ENCODE measurements around the gene AHNAK2. TPM values are rescaled to one million over a fixed set of nuclear protein-coding genes. Genes with fewer than 3 reads are reported as not detected.

Gene AHNAK2
- total and polyA plus RNA-seq, 2 of the 13 experiments (the other 11 are each of a cell fraction or from before 2014, with no cell fraction given): 0.11 to 0.18 TPM

DNA sequence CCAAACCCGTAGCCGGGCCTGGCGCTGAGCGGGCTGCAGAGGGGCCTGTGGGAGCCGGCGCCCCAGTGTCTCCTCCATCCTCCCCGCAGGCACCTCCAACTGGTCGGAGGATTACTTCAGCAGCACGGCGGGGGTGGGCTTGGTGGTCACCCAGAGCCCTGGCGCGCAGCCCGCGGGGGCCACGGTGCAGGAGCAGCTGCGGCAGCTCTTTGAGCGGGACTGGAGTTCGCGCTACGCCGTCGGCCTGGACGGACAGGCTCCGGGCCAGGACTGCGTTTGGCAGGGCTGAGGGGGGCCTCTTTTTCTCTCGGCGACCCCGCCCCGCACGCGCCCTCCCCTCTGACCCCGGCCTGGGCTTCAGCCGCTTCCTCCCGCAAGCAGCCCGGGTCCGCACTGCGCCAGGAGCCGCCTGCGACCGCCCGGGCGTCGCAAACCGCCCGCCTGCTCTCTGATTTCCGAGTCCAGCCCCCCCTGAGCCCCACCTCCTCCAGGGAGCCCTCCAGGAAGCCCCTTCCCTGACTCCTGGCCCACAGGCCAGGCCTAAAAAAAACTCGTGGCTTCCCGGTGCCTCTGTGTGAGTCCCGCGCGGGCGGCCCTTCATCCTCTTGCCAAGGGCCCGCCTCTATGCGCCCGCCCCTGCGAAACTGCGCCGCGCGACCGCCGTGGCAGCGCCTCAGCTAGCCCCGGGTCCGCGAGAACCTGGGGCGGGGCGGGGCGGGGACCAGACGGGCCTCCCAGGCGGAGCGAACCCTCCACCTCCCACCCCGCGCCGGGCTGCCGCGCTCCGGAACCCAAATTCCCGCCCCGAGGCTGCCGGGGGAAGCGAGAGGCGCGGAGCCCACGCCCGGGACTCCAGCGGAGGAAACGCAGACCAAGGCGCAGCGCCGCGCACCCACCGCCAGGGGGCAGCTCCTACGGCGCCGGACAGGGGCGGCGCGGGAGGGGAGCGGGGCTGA is 45.2 kb downstream of the AHNAK2 start (continued):
- TF ChIP-seq, protein P1, sequence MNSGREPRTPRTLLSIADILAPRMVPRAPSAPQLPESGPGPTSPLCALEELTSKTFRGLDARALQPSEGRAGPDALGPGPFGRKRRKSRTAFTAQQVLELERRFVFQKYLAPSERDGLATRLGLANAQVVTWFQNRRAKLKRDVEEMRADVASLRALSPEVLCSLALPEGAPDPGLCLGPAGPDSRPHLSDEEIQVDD (CRISPR knock-in tag; IDR thresholded peaks at IDR 0.05; ENCODE audit: borderline replicate concordance): no peak
- TF ChIP-seq ZNF232 (CRISPR knock-in tag; IDR thresholded peaks at IDR 0.05; ENCODE audit: borderline replicate concordance) (no peak), SUZ12 (IDR thresholded peaks at IDR 0.05; ENCODE audit: low read depth, low read length) (no peak), SOX13 (IDR thresholded peaks at IDR 0.05) (no peak), SOX13 (CRISPR knock-in tag; conservative IDR thresholded peaks at IDR 0.05 in 1 of 2, IDR thresholded peaks at IDR 0.05 in 1 of 2) (no peak), ZNF790 (CRISPR knock-in tag; IDR thresholded peaks at IDR 0.05; ENCODE audit: borderline replicate concordance) (no peak), HMGA1 (CRISPR knock-in tag; conservative IDR thresholded peaks at IDR 0.05) (no peak), TSC22D2 (CRISPR knock-in tag; IDR thresholded peaks at IDR 0.05; ENCODE audit: borderline replicate concordance) (no peak), NPAS2 (CRISPR knock-in tag; IDR thresholded peaks at IDR 0.05; ENCODE audit: borderline replicate concordance) (no peak), ZNF713 (CRISPR knock-in tag; IDR thresholded peaks at IDR 0.05) (no peak), SRSF9 (IDR thresholded peaks at IDR 0.05; ENCODE audit: borderline replicate concordance, insufficient read depth, low read depth, low read length, poor library complexity, severe bottlenecking) (no peak), KAT8 (CRISPR knock-in tag; IDR thresholded peaks at IDR 0.05) (no peak), SRY (CRISPR knock-in tag; IDR thresholded peaks at IDR 0.05) (no peak), ZNF598 (CRISPR knock-in tag; IDR thresholded peaks at IDR 0.05; ENCODE audit: borderline replicate concordance) (no peak), HNRNPLL (IDR thresholded peaks at IDR 0.05; ENCODE audit: low read depth, low read length, poor library complexity, severe bottlenecking) (peak; percentile 63)
- TF ChIP-seq, protein P2, sequence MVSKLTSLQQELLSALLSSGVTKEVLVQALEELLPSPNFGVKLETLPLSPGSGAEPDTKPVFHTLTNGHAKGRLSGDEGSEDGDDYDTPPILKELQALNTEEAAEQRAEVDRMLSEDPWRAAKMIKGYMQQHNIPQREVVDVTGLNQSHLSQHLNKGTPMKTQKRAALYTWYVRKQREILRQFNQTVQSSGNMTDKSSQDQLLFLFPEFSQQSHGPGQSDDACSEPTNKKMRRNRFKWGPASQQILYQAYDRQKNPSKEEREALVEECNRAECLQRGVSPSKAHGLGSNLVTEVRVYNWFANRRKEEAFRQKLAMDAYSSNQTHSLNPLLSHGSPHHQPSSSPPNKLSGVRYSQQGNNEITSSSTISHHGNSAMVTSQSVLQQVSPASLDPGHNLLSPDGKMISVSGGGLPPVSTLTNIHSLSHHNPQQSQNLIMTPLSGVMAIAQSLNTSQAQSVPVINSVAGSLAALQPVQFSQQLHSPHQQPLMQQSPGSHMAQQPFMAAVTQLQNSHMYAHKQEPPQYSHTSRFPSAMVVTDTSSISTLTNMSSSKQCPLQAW (CRISPR knock-in tag; IDR thresholded peaks at IDR 0.05): no peak
- TF ChIP-seq, protein P3, sequence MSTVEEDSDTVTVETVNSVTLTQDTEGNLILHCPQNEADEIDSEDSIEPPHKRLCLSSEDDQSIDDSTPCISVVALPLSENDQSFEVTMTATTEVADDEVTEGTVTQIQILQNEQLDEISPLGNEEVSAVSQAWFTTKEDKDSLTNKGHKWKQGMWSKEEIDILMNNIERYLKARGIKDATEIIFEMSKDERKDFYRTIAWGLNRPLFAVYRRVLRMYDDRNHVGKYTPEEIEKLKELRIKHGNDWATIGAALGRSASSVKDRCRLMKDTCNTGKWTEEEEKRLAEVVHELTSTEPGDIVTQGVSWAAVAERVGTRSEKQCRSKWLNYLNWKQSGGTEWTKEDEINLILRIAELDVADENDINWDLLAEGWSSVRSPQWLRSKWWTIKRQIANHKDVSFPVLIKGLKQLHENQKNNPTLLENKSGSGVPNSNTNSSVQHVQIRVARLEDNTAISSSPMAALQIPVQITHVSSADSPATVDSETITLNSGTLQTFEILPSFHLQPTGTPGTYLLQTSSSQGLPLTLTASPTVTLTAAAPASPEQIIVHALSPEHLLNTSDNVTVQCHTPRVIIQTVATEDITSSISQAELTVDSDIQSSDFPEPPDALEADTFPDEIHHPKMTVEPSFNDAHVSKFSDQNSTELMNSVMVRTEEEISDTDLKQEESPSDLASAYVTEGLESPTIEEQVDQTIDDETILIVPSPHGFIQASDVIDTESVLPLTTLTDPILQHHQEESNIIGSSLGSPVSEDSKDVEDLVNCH (CRISPR knock-in tag; IDR thresholded peaks at IDR 0.05): no peak
- TF ChIP-seq, protein P4, sequence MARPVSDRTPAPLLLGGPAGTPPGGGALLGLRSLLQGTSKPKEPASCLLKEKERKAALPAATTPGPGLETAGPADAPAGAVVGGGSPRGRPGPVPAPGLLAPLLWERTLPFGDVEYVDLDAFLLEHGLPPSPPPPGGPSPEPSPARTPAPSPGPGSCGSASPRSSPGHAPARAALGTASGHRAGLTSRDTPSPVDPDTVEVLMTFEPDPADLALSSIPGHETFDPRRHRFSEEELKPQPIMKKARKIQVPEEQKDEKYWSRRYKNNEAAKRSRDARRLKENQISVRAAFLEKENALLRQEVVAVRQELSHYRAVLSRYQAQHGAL (CRISPR knock-in tag; IDR thresholded peaks at IDR 0.05; ENCODE audit: not compliant biosample characterization): no peak
- TF ChIP-seq, protein P5, sequence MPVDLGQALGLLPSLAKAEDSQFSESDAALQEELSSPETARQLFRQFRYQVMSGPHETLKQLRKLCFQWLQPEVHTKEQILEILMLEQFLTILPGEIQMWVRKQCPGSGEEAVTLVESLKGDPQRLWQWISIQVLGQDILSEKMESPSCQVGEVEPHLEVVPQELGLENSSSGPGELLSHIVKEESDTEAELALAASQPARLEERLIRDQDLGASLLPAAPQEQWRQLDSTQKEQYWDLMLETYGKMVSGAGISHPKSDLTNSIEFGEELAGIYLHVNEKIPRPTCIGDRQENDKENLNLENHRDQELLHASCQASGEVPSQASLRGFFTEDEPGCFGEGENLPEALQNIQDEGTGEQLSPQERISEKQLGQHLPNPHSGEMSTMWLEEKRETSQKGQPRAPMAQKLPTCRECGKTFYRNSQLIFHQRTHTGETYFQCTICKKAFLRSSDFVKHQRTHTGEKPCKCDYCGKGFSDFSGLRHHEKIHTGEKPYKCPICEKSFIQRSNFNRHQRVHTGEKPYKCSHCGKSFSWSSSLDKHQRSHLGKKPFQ (CRISPR knock-in tag; IDR thresholded peaks at IDR 0.05; ENCODE audit: insufficient replicate concordance): no peak
